Measurements from ENCODE around the gene RFTN1.

Gene RFTN1

GRCh38 chr3:16513141-16514020 lies at the start of gene RFTN1:
Gene RFTN1, minus strand, starts transcription at chr3:16513699. Its CDS starts 19,830 bp downstream, at chr3:16493869.
- DNase-seq = peak; percentile 57

- DNase-seq = no peak
These were observed 46.3 kb upstream of the RFTN1 start for GRCh38 chr3:16559653-16560365.

- no peak for DNase-seq
These were observed 40.6 kb upstream of the RFTN1 start for GRCh38 chr3:16554126-16554525.

- DNase-seq = no peak
These were observed 39.3 kb upstream of the RFTN1 start for GRCh38 chr3:16552757-16553156.

GRCh38 chr3:16551342-16551976 lies 38.0 kb upstream of the RFTN1 start:
- no peak for DNase-seq

GRCh38 chr3:16550676-16551341 lies 37.3 kb upstream of the RFTN1 start:
- DNase-seq = peak; percentile 87

GRCh38 chr3:16550305-16550675 lies 36.8 kb upstream of the RFTN1 start:
- no peak for DNase-seq

- no peak for DNase-seq
These were observed 35.2 kb upstream of the RFTN1 start for GRCh38 chr3:16548721-16549120.

- DNase-seq = no peak
These were observed 34.3 kb upstream of the RFTN1 start for GRCh38 chr3:16547561-16548357.

- DNase-seq = no peak
These were observed 32.9 kb upstream of the RFTN1 start for GRCh38 chr3:16546186-16547010.

GRCh38 chr3:16545413-16546185 lies 32.1 kb upstream of the RFTN1 start:
- DNase-seq = no peak

GRCh38 chr3:16543242-16543864 lies 29.9 kb upstream of the RFTN1 start:
- no peak for DNase-seq

GRCh38 chr3:16538507-16538906 lies 25.0 kb upstream of the RFTN1 start:
- no peak for DNase-seq

- no peak for DNase-seq
These were observed 23.5 kb upstream of the RFTN1 start for GRCh38 chr3:16536996-16537395.

GRCh38 chr3:16536344-16536663 lies 22.8 kb upstream of the RFTN1 start:
- no peak for DNase-seq

GRCh38 chr3:16534640-16535262 lies 21.3 kb upstream of the RFTN1 start:
- DNase-seq = no peak

- no peak for DNase-seq
These were observed 20.6 kb upstream of the RFTN1 start for GRCh38 chr3:16533928-16534574.

- DNase-seq = peak; percentile 38
These were observed 15.8 kb upstream of the RFTN1 start for GRCh38 chr3:16529264-16529663.

GRCh38 chr3:16528581-16528993 lies 15.1 kb upstream of the RFTN1 start:
- DNase-seq = no peak

Data from CD4-positive, alpha-beta T cell treated with Interleukin-17A for 1 hour (primary cell).